CD4-positive, alpha-beta T cell (primary cell): ENCODE measurements around the gene RNF150. TPM values are rescaled to one million over a fixed set of nuclear protein-coding genes. Genes with fewer than 3 reads are reported as not detected.

ENCODE experiments used
- ATAC-seq: fragments of 200-7000 bp; cut with Tn5 transposase; one replicate; pipeline ENCODE4 v1.10.0; 2022; ENCODE audit warnings: mild to moderate bottlenecking; ENCODE audit not compliant: poor library complexity
- CTCF ChIA-PET: fragments of 350-600 bp; sonication (Branson Sonifier 250); formaldehyde crosslinking; loops from one replicate; lab custom pipeline; 2021; ENCODE audit warnings: antibody characterized with exemption, inconsistent platforms; lab: Charles Lee
- POLR2A ChIA-PET: fragments of 350-600 bp; sonication (Branson Sonifier 250); formaldehyde crosslinking; loops from one replicate; lab custom pipeline; 2021; ENCODE audit warnings: antibody characterized with exemption, inconsistent platforms; lab: Charles Lee
- DNase-seq, 14 experiments: peaks; one replicate each; pipeline ENCODE4 v3.0.0-alpha.2; 2013 to 2020; ENCODE audit warnings: mixed read lengths in 2 of 14
- H3K27ac ChIP-seq, 2 donors: one replicate each; pipeline versions ENCODE4 v1.5.1 to v1.7.0; 2013; ENCODE audit warnings: low read length in 2 of 2, low read depth in 1 of 2, mild to moderate bottlenecking in 1 of 2
- H3K27me3 ChIP-seq, 2 experiments: 1 replicate in 1 of 2; 2 replicates in 1 of 2; pipeline versions ENCODE4 v1.6.1 to v1.7.0; 2013; ENCODE audit warnings: low read length in 2 of 2, control low read depth in 1 of 2, mild to moderate bottlenecking in 1 of 2, moderate library complexity in 1 of 2; ENCODE audit not compliant: insufficient read depth in 2 of 2, control insufficient read depth in 1 of 2
- H3K36me3 ChIP-seq: one replicate; pipeline ENCODE4 v1.6.1; 2013; ENCODE audit warnings: low read length, control low read depth; ENCODE audit not compliant: insufficient read depth
- H3K4me1 ChIP-seq: one replicate; pipeline ENCODE4 v1.6.1; 2013; ENCODE audit warnings: low read length, control low read depth; ENCODE audit not compliant: insufficient read depth
- H3K4me3 ChIP-seq: one replicate; pipeline ENCODE4 v1.5.1; 2013; ENCODE audit warnings: mild to moderate bottlenecking, low read length, moderate library complexity
- H3K9me3 ChIP-seq, 2 experiments: 1 replicate in 1 of 2; 2 replicates in 1 of 2; pipeline versions ENCODE4 v1.6.1 to v1.7.0; 2013; ENCODE audit warnings: low read length in 2 of 2, mild to moderate bottlenecking in 2 of 2, control low read depth in 1 of 2, moderate library complexity in 1 of 2; ENCODE audit not compliant: control insufficient read depth in 1 of 2, insufficient read depth in 1 of 2
- H3K27ac Mint-ChIP-seq: one replicate; pipeline ENCODE4 v1.8.0; 2020; ENCODE audit warnings: mixed read lengths
- H3K27me3 Mint-ChIP-seq: one replicate; pipeline ENCODE4 v1.8.0; 2021; ENCODE audit warnings: mixed read lengths
- H3K36me3 Mint-ChIP-seq: one replicate; pipeline ENCODE4 v1.8.0; 2021; ENCODE audit warnings: low read depth, mixed read lengths
- H3K4me1 Mint-ChIP-seq: one replicate; pipeline ENCODE4 v1.8.0; 2021; ENCODE audit warnings: low read depth, mixed read lengths
- H3K4me3 Mint-ChIP-seq: one replicate; pipeline ENCODE4 v1.8.0; 2020; ENCODE audit warnings: mild to moderate bottlenecking, mixed read lengths
- H3K9me3 Mint-ChIP-seq: one replicate; pipeline ENCODE4 v1.8.0; 2020; ENCODE audit warnings: mixed read lengths
- CTCF ChIP-seq: fragments of 200-600 bp; IDR thresholded peaks from one replicate; pipeline ENCODE4 v1.8.0; 2022; ENCODE audit warnings: antibody characterized with exemption, mild to moderate bottlenecking
- intact Hi-C, 2 experiments: fragments of 100-400 bp; cut with DNase I in 1 of 2; cut with micrococcal nuclease in 1 of 2; formaldehyde crosslinking; loops; one replicate each; pipeline versions ENCODE4 v1.15.1 to v1.9.0; 2023 to 2025; cut with DNase I, micrococcal nuclease
- total RNA-seq, 174 experiments: library from RNA in 2 of 174; stranded (reverse) in 2 of 174; gene quantifications; one replicate each; pipeline ENCODE4 v1.2.3 and lab custom pipeline; 2021 to 2026

RNF150 gene
- total RNA-seq, 2 experiments from 2014 or later: not detected

- no peak overlapping the region for H3K4me3 ChIP-seq
Measured at GRCh38 chr4:141028024-141028529, 105.2 kb downstream of the RNF150 start.

GRCh38 chr4:141027421-141027820 is 105.8 kb downstream of the RNF150 start:
- intact Hi-C loops: no loop called here
- H3K4me3 ChIP-seq: no peak overlapping the region
- POLR2A ChIA-PET: no interaction called here
- DNase-seq (no peak), ATAC-seq (no peak)
- Mint-ChIP-seq H3K9me3 (no peaks in the 10 kb centered on the region), H3K4me3 (no peak overlapping the region), H3K27ac (no peak overlapping the region), H3K27me3 (no peaks in the 10 kb centered on the region), H3K4me1 (no peaks in the 10 kb centered on the region), H3K36me3 (no peaks in the 10 kb centered on the region)
- H3K27ac ChIP-seq: no peak overlapping the region
- CTCF ChIA-PET: no interaction called here
- no peaks in the 10 kb centered on the region for H3K9me3 ChIP-seq
- no peaks in the 10 kb centered on the region for H3K27me3 ChIP-seq
- no peaks in the 10 kb centered on the region for H3K4me1 ChIP-seq
- TF ChIP-seq CTCF: no peak
- H3K36me3 ChIP-seq: no peaks in the 10 kb centered on the region

More at GRCh38 chr4:141028024-141028529, 105.2 kb downstream of the RNF150 start:
- H3K4me3 Mint-ChIP-seq: no peak overlapping the region
- ChIA-PET CTCF (no interaction called here), POLR2A (no interaction called here)
- no peaks in the 10 kb centered on the region for H3K36me3 ChIP-seq
- H3K36me3 Mint-ChIP-seq: no peaks in the 10 kb centered on the region
- H3K27ac ChIP-seq: no peak overlapping the region
- no peaks in the 10 kb centered on the region for H3K27me3 Mint-ChIP-seq
- TF ChIP-seq CTCF: no peak
- no peaks in the 10 kb centered on the region for H3K4me1 ChIP-seq
- intact Hi-C loops: no loop called here
- H3K4me1 Mint-ChIP-seq: no peaks in the 10 kb centered on the region
- no peak overlapping the region for H3K27ac Mint-ChIP-seq
- no peak for ATAC-seq
- no peaks in the 10 kb centered on the region for H3K9me3 Mint-ChIP-seq
- no peaks in the 10 kb centered on the region for H3K27me3 ChIP-seq
- no peak for DNase-seq
- no peaks in the 10 kb centered on the region for H3K9me3 ChIP-seq

- no peaks in the 10 kb centered on the region for H3K27me3 ChIP-seq
- ATAC-seq (no peak), DNase-seq (no peak)
- no peak overlapping the region for H3K4me3 ChIP-seq
- H3K27ac ChIP-seq: no peak overlapping the region
- H3K27ac Mint-ChIP-seq: no peak overlapping the region
- H3K4me1 ChIP-seq: no peaks in the 10 kb centered on the region
- intact Hi-C loops: no loop called here
- H3K36me3 ChIP-seq: no peaks in the 10 kb centered on the region
- no peaks in the 10 kb centered on the region for H3K9me3 ChIP-seq
- ChIA-PET CTCF (no interaction called here), POLR2A (no interaction called here)
- no peaks in the 10 kb centered on the region for H3K4me1 Mint-ChIP-seq
- H3K4me3 Mint-ChIP-seq: no peak overlapping the region
- H3K36me3 Mint-ChIP-seq: no peaks in the 10 kb centered on the region
- H3K9me3 Mint-ChIP-seq: no peaks in the 10 kb centered on the region
- no peaks in the 10 kb centered on the region for H3K27me3 Mint-ChIP-seq
- TF ChIP-seq CTCF: no peak
Measured at GRCh38 chr4:141026900-141027299, 106.4 kb downstream of the RNF150 start.
